ENCODE data around the gene TMEM220.

TMEM220 gene

DNA sequence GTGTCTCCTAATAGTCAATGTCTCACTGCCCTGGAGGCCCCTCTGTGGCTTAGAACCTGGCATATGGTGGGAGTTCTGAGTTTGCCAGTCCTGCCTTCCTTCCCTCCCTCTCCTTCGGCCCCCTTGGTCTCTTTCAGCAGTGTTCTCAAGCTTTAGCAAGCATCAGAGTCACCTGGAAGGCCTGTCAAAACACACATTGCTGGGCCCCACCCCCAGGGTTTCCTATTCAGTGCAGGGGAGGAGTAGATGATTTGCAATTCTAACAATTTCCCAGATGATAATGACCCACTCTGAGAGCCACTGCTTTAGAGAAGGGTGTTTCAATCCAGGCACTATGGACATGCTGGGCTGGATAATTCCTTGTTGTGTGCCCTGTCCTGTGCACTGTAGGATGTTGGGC is 26.4 kb upstream of the TMEM220 start:
- in situ Hi-C loops (cut with HindIII; ENCODE audit: low sequenced_read_pairs) = no loop called here
- H3K4me3 ChIP-seq (ENCODE audit: low read depth, low read length) = no peak overlapping the region
- no peak for DNase-seq (ENCODE audit: low read depth)
- TF ChIP-seq, protein P1, sequence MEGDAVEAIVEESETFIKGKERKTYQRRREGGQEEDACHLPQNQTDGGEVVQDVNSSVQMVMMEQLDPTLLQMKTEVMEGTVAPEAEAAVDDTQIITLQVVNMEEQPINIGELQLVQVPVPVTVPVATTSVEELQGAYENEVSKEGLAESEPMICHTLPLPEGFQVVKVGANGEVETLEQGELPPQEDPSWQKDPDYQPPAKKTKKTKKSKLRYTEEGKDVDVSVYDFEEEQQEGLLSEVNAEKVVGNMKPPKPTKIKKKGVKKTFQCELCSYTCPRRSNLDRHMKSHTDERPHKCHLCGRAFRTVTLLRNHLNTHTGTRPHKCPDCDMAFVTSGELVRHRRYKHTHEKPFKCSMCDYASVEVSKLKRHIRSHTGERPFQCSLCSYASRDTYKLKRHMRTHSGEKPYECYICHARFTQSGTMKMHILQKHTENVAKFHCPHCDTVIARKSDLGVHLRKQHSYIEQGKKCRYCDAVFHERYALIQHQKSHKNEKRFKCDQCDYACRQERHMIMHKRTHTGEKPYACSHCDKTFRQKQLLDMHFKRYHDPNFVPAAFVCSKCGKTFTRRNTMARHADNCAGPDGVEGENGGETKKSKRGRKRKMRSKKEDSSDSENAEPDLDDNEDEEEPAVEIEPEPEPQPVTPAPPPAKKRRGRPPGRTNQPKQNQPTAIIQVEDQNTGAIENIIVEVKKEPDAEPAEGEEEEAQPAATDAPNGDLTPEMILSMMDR (IDR thresholded peaks at IDR 0.05; ENCODE audit: low read depth, low read length, missing control alignments) = no peak

DNA sequence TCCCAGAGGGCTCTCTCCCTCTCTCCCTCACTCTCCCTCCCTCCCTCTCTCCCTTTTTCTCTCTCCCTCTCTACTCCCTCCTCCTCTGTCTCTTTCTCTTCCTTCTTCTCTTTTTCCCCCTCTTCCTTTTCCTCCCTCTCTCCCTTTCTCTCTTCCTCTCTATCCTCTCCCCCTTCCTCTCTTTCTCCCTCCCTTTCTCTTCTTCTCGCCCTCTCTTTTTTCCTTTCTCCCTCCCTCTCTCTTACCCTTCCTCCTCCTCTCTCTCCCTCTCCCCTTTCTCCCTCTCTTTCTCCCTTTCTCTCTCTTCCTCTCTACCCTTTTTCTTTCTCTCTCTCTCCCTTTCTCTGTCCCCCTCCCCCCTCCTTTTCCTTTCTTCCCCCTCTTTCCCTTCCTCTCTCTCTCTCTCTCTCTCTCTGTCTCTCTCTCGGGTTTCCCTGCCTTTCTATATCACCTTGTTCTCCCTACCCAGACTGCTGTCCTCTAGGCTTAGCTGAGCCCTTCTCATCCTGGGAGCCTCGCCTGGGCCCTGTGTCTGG is 25.8 kb upstream of the TMEM220 start:
- TF ChIP-seq, protein P1 (IDR thresholded peaks at IDR 0.05; ENCODE audit: low read depth, low read length, missing control alignments) = no peak
- in situ Hi-C loops (cut with HindIII; ENCODE audit: low sequenced_read_pairs) = no loop called here
- no peak overlapping the region for H3K4me3 ChIP-seq (ENCODE audit: low read depth, low read length)
- no peak for DNase-seq (ENCODE audit: low read depth)

DNA sequence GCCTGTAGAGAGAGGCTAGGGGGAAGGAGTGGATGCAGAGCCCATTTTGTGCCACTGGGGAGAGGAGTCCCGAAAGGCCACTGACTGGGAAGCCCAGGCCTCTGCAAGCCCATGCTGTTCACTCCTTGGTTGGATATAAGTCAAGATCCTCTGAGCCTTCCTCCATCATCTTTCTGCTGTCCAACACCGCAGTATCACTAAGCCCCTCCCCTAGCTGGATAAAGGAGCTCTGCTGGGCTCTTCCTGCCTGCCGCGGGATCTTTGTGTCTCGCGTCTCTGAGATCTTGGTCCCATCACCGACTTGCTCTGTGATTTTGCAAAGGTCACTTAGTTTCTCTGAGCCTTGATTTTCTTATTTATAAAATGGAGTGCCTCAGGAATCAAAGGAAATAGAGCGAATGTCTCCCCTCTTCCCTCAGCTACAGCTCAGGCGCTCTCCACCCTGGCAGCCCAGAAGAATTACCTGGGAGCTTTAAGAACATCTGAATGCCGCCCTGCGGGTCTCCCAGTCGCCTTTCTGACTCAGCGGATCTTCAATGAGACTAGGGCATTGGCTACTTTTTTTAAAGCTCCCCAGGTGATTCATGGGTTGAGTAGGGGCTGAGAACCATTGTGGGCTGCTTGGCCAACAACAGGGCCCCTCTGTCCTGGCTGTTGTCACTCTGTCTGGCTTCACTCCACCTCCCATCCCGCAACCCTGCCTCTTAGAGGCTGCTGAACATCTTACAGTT is 25.2 kb upstream of the TMEM220 start:
- no peak for DNase-seq (ENCODE audit: low read depth)
- in situ Hi-C loops (cut with HindIII; ENCODE audit: low sequenced_read_pairs) = no loop called here
- TF ChIP-seq, protein P1 (IDR thresholded peaks at IDR 0.05; ENCODE audit: low read depth, low read length, missing control alignments) = no peak
- no peak overlapping the region for H3K4me3 ChIP-seq (ENCODE audit: low read depth, low read length)

DNA sequence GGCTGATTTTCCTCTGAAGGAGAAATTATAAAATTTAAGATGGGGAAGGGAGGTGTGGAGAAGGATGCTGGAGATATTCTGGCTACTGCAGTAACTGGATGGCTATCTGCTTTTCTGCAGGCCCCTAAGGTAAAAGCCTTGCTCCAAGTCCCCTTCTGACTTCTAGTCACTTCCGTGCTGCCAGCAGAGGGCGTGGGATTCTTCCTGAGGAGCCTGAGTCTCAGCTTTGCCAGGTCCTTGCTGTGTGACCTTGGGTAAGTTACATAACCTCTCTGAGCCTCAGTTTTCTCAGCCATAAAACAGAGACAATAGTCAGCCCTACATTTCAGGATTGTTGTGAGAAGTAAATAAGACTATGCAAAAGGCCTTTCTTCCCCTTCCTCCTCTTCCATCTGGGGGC is 24.3 kb upstream of the TMEM220 start:
- DNase-seq (ENCODE audit: low read depth) = no peak
- H3K4me3 ChIP-seq (ENCODE audit: low read depth, low read length) = no peak overlapping the region
- TF ChIP-seq, protein P1 (IDR thresholded peaks at IDR 0.05; ENCODE audit: low read depth, low read length, missing control alignments) = peak; percentile 35
- in situ Hi-C loops (cut with HindIII; ENCODE audit: low sequenced_read_pairs) = no loop called here

DNA sequence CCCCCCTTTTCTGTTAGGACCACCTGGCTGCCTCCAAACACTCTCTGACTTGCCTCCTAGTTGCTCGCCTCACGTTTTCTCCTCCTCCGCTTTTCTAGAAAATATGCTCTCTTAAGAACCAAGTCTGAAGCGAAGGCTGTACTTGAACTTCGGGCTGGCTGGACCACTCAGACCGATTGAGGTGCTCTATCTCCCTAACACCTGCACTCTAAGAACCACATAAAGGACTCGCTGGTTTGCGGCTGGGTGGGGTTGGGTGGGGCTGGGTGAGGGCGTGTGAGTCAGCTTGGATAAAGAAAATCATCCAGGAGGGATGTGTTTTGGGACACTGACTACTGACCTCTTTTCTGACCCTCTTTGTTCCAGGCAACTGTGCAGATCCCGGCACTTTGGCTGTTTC is 22.9 kb upstream of the TMEM220 start:
- TF ChIP-seq, protein P1 (IDR thresholded peaks at IDR 0.05; ENCODE audit: low read depth, low read length, missing control alignments) = no peak
- in situ Hi-C loops (cut with HindIII; ENCODE audit: low sequenced_read_pairs) = no loop called here
- no peak overlapping the region for H3K4me3 ChIP-seq (ENCODE audit: low read depth, low read length)
- no peak for DNase-seq (ENCODE audit: low read depth)

DNA sequence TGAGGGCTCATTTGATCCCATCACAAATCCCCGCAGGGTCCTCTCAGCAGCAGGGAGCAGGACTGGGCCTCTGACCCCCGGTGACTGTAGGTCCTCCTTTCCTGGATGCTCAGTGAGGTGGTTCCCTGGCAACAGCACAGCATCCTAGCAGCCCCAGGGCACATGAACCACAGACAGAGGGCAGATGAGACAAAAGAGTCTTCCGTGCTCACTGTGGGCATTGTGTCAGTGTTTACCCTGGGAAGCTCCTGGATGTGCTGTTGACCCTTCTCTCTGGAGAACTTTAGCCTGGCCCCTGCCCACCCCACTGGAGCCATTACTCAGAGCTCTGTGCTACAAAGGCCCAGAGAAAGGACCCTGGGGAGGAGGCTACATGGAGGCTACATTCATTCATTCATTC is 21.7 kb upstream of the TMEM220 start:
- no peak for DNase-seq (ENCODE audit: low read depth)
- no peak overlapping the region for H3K4me3 ChIP-seq (ENCODE audit: low read depth, low read length)
- in situ Hi-C loops (cut with HindIII; ENCODE audit: low sequenced_read_pairs) = no loop called here
- TF ChIP-seq, protein P1 (IDR thresholded peaks at IDR 0.05; ENCODE audit: low read depth, low read length, missing control alignments) = no peak

Measured in astrocyte of the cerebellum (primary cell).